Nephron progenitor cell (in vitro differentiated cells): ENCODE results near the gene CYP4F22.

Experiments used
- DNase-seq: peaks from one replicate; pipeline ENCODE4 v3.0.0; 2021
- H3K27ac Mint-ChIP-seq: 2 replicates; pipeline ENCODE4 v1.8.0; 2021; ENCODE audit warnings: mild to moderate bottlenecking, moderate library complexity, mixed read lengths
- H3K27me3 Mint-ChIP-seq: 2 replicates; pipeline ENCODE4 v1.8.0; 2021; ENCODE audit warnings: mild to moderate bottlenecking, low read depth, mixed read lengths; ENCODE audit not compliant: poor library complexity
- H3K36me3 Mint-ChIP-seq: 2 replicates; pipeline ENCODE4 v1.8.0; 2021; ENCODE audit warnings: low read depth, mixed read lengths
- H3K4me1 Mint-ChIP-seq: 2 replicates; pipeline ENCODE4 v1.8.0; 2021; ENCODE audit warnings: mixed read lengths
- H3K4me3 Mint-ChIP-seq: 2 replicates; pipeline ENCODE4 v1.8.0; 2021; ENCODE audit warnings: mild to moderate bottlenecking, moderate library complexity, mixed read lengths
- H3K9me3 Mint-ChIP-seq: 2 replicates; pipeline ENCODE4 v1.8.0; 2021; ENCODE audit warnings: mild to moderate bottlenecking, moderate library complexity, mixed read lengths
- CTCF ChIP-seq: fragments of 200-600 bp; sonication (generic); IDR thresholded peaks from 2 replicates; pipeline ENCODE4 v1.5.0; 2021; ENCODE audit warnings: antibody characterized with exemption

The CYP4F22 gene

GRCh38 chr19:15583346-15583745 lies 75.0 kb downstream of the CYP4F22 start:
- no peak overlapping the region for H3K4me3 Mint-ChIP-seq
- DNase-seq: no peak
- no peaks in the 10 kb centered on the region for H3K36me3 Mint-ChIP-seq
- TF ChIP-seq CTCF: no peak
- H3K4me1 Mint-ChIP-seq: no peaks in the 10 kb centered on the region
- H3K27me3 Mint-ChIP-seq: peaks cover 3% of the 10 kb centered on the region
- peaks cover 70% of the 10 kb centered on the region for H3K9me3 Mint-ChIP-seq
- no peak overlapping the region for H3K27ac Mint-ChIP-seq

GRCh38 chr19:15584095-15584494 lies 75.8 kb downstream of the CYP4F22 start:
- peaks cover 3% of the 10 kb centered on the region for H3K27me3 Mint-ChIP-seq
- H3K9me3 Mint-ChIP-seq: peaks cover 73% of the 10 kb centered on the region
- H3K4me3 Mint-ChIP-seq: no peak overlapping the region
- no peaks in the 10 kb centered on the region for H3K4me1 Mint-ChIP-seq
- no peak overlapping the region for H3K27ac Mint-ChIP-seq
- H3K36me3 Mint-ChIP-seq: no peaks in the 10 kb centered on the region
- DNase-seq: no peak
- no peak for TF ChIP-seq CTCF

GRCh38 chr19:15584541-15585115 lies 76.3 kb downstream of the CYP4F22 start:
- H3K9me3 Mint-ChIP-seq: peaks cover 75% of the 10 kb centered on the region
- peak; percentile 72 for DNase-seq
- H3K4me3 Mint-ChIP-seq: no peak overlapping the region
- peaks cover 3% of the 10 kb centered on the region for H3K27me3 Mint-ChIP-seq
- peak; percentile 41 for TF ChIP-seq CTCF
- H3K36me3 Mint-ChIP-seq: no peaks in the 10 kb centered on the region
- no peak overlapping the region for H3K27ac Mint-ChIP-seq
- H3K4me1 Mint-ChIP-seq: no peaks in the 10 kb centered on the region

- H3K9me3 Mint-ChIP-seq: peaks cover 82% of the 10 kb centered on the region
- H3K27ac Mint-ChIP-seq: no peak overlapping the region
- no peaks in the 10 kb centered on the region for H3K4me1 Mint-ChIP-seq
- no peak for TF ChIP-seq CTCF
- DNase-seq: no peak
- H3K27me3 Mint-ChIP-seq: no peaks in the 10 kb centered on the region
- H3K36me3 Mint-ChIP-seq: no peaks in the 10 kb centered on the region
- no peak overlapping the region for H3K4me3 Mint-ChIP-seq
Observed at GRCh38 chr19:15587663-15588062, 79.3 kb downstream of the CYP4F22 start.

GRCh38 chr19:15588265-15588664 lies 79.9 kb downstream of the CYP4F22 start:
- Mint-ChIP-seq H3K27me3 (no peaks in the 10 kb centered on the region), H3K9me3 (peaks cover 82% of the 10 kb centered on the region), H3K36me3 (no peaks in the 10 kb centered on the region), H3K4me1 (no peaks in the 10 kb centered on the region), H3K4me3 (no peak overlapping the region), H3K27ac (no peak overlapping the region)
- no peak for DNase-seq
- TF ChIP-seq CTCF: no peak

- DNase-seq: no peak
- no peaks in the 10 kb centered on the region for H3K36me3 Mint-ChIP-seq
- no peak overlapping the region for H3K27ac Mint-ChIP-seq
- no peaks in the 10 kb centered on the region for H3K4me1 Mint-ChIP-seq
- H3K27me3 Mint-ChIP-seq: no peaks in the 10 kb centered on the region
- H3K4me3 Mint-ChIP-seq: no peak overlapping the region
- TF ChIP-seq CTCF: no peak
- H3K9me3 Mint-ChIP-seq: peaks cover 86% of the 10 kb centered on the region
Observed at GRCh38 chr19:15589760-15590451, 81.6 kb downstream of the CYP4F22 start.
